ENCODE data around the gene PRUNE1.

DNA sequence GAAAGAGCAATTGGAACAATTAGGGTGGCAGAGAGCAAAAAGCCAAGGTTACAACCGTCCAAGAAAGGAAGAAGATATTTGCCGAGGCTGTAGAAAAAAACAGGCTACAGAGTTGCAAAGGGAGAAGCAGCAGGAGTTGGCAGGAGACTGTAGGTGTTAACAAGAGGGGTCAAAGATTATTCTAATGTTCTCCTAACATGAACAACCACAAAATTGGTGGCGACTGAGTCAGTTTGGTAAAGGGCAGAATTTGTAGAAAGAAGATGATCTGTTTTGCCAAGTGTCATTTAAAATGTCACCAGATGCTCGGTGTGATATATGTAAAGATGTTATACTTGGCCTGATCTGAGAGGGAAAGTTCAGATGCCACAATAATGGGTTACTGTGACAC is 401 bp upstream of the PRUNE1 start:
- TF ChIP-seq POLR2A (IDR thresholded peaks at IDR 0.05): no peak
- TF ChIP-seq, protein P1, sequence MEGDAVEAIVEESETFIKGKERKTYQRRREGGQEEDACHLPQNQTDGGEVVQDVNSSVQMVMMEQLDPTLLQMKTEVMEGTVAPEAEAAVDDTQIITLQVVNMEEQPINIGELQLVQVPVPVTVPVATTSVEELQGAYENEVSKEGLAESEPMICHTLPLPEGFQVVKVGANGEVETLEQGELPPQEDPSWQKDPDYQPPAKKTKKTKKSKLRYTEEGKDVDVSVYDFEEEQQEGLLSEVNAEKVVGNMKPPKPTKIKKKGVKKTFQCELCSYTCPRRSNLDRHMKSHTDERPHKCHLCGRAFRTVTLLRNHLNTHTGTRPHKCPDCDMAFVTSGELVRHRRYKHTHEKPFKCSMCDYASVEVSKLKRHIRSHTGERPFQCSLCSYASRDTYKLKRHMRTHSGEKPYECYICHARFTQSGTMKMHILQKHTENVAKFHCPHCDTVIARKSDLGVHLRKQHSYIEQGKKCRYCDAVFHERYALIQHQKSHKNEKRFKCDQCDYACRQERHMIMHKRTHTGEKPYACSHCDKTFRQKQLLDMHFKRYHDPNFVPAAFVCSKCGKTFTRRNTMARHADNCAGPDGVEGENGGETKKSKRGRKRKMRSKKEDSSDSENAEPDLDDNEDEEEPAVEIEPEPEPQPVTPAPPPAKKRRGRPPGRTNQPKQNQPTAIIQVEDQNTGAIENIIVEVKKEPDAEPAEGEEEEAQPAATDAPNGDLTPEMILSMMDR (IDR thresholded peaks at IDR 0.05): no peak

Data from Peyer's patch (tissue), 4 donors.